Cardiac fibroblast (primary cell): ENCODE results near the gene ENSA.
"Not testable (repeated sequence)": the region's sequence is repeated elsewhere in the genome, so short reads cannot be mapped to it uniquely, and the experiment has no call there.

Source experiments
- DNase-seq, 2 donors: peaks; one replicate each; pipeline versions ENCODE4 v3.0.0 to v3.0.0-alpha.2; 2010; ENCODE audit warnings: low read depth in 2 of 2
- H3K4me3 ChIP-seq, 2 donors: replicated peaks in 1 of 2; 1 replicate in 1 of 2; 2 replicates in 1 of 2; pipeline ENCODE4 v1.5.1; 2011; ENCODE audit warnings: low read depth in 2 of 2, low read length in 2 of 2, mild to moderate bottlenecking in 2 of 2, moderate library complexity in 1 of 2
- TF ChIP-seq, protein P1 (sequence below): IDR thresholded peaks from one replicate; pipeline ENCODE4 v1.5.1; 2011; ENCODE audit warnings: low read depth, mild to moderate bottlenecking, low read length, inconsistent platforms

The ENSA gene

DNA sequence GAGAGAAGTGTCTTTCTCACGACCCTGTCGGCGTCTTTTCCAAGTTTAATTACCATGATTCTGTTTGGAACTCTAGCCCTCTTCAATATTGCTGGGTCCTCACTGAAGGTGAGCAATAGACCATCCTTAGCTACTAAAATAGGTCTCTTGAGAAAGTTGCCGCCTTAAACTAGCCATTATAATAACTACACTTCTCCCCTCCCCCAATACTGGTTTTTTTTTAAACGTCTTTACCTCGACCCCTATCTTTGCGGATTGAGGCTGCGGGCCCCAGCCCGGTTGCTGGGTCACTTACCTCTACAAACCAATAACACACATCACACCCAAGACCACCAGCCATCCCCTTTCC lies 672 bp downstream of the ENSA start:
- H3K4me3 ChIP-seq, result peak overlapping the region; percentile 62 to 74
- no peak for DNase-seq
- TF ChIP-seq, protein P1, sequence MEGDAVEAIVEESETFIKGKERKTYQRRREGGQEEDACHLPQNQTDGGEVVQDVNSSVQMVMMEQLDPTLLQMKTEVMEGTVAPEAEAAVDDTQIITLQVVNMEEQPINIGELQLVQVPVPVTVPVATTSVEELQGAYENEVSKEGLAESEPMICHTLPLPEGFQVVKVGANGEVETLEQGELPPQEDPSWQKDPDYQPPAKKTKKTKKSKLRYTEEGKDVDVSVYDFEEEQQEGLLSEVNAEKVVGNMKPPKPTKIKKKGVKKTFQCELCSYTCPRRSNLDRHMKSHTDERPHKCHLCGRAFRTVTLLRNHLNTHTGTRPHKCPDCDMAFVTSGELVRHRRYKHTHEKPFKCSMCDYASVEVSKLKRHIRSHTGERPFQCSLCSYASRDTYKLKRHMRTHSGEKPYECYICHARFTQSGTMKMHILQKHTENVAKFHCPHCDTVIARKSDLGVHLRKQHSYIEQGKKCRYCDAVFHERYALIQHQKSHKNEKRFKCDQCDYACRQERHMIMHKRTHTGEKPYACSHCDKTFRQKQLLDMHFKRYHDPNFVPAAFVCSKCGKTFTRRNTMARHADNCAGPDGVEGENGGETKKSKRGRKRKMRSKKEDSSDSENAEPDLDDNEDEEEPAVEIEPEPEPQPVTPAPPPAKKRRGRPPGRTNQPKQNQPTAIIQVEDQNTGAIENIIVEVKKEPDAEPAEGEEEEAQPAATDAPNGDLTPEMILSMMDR, result no peak

DNA sequence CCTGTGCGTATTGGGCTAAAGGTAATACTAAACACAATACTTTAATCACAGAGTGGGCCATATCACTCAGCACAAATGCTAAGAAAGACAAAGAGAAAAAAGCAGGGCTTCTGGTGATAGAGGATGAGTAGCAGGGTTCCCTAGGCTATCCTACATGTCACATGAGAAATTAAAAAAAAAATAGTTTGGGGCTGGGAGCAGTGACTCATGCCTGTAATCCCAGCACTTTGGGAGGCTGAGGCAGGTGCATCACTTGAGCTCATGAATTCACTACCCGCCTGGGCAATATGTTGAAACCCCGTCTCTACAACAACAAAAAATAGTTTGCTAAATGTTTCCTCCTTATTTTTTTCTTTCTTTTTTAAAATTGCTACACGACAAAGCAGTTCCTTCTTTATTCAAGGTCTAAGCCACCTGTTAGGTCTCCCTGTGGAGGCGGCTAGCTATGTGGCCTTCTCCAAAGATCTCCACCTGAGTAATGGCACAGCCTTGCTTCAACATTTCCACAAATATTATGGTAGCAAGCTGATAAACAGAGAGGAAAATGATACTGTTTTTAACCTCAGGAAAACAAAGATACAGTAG lies 1.5 kb downstream of the ENSA start:
- peak overlapping the region; percentile 62 to 74 for H3K4me3 ChIP-seq
- DNase-seq, result no peak
- TF ChIP-seq, protein P1, result no peak

- TF ChIP-seq, protein P1, result no peak
- no peak for DNase-seq
- H3K4me3 ChIP-seq, result no peak overlapping the region
Observed at GRCh38 chr1:150626150-150626549, 3.3 kb downstream of the ENSA start.

GRCh38 chr1:150624546-150624945 lies 4.9 kb downstream of the ENSA start:
- H3K4me3 ChIP-seq, DNase-seq: not testable (repeated sequence)

- DNase-seq, H3K4me3 ChIP-seq: not testable (repeated sequence)
Observed at GRCh38 chr1:150624134-150624533, 5.3 kb downstream of the ENSA start.

GRCh38 chr1:150622303-150622975 lies 7.0 kb downstream of the ENSA start:
- TF ChIP-seq, protein P1, result no peak
- H3K4me3 ChIP-seq, result no peak overlapping the region
- DNase-seq, result peak in 1 of 2 donors; percentile 67

DNA sequence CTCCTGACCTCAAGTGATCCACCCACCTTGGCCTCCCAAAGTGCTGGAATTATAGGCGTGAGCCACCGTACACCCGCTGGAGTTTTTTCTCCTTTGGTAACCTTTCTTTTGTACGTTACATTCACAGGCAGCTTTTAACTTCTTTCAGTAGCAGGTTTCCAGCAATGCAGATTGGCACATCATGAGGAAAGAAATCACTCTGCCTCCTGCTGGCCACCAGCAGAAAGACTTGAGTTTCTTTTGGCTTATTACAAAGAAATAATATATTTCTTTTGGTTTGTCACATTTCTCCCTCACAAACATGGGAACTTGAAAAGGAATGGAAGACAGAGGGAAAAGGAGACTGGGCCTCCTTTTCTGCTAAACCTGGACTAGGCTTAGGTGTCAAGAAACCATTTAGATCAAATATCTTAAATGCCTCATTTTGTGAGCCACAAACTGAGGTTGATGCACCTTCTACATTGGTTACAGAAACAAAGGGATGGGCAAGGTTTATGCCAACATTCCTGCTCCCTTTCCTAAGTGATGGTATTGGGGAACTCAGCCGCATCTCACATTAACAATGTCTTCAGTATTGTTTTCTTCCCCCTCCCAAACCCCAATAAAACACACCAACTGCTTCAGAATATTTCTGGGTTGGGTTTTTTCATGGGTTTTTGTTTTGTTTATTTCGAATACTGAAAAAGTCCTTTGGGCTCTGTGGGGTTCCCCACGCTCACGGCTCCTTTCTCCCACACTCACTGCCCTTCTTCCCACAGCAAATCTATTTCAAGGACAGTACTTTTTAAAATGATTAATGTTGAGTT lies 7.7 kb downstream of the ENSA start:
- H3K4me3 ChIP-seq, result no peak overlapping the region
- DNase-seq, result peak; percentile 86

More for the DNA sequence above, 7.7 kb downstream of the ENSA start:
- TF ChIP-seq, protein P1, result peak; percentile 67
